ENCODE measurements around the gene METTL6.

DNA sequence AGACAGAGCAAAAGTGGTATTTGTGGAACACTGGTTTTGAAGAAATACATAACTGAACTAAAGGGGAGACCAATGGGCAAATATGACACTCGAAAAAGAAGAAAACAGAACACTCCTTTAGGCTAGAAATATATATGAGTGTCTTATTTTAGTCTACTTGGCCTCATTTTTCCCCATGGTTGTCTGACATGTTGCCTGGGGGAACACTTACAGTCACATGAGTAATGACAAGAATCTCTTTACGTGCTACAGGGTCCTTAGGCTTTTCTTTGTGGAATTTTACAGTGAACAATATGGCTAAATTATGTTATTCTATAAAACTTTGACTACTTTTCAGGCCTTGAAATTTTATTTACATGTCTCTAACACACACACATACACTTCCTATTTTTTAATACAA is 17.6 kb downstream of the METTL6 start:
- TF ChIP-seq, protein P1, sequence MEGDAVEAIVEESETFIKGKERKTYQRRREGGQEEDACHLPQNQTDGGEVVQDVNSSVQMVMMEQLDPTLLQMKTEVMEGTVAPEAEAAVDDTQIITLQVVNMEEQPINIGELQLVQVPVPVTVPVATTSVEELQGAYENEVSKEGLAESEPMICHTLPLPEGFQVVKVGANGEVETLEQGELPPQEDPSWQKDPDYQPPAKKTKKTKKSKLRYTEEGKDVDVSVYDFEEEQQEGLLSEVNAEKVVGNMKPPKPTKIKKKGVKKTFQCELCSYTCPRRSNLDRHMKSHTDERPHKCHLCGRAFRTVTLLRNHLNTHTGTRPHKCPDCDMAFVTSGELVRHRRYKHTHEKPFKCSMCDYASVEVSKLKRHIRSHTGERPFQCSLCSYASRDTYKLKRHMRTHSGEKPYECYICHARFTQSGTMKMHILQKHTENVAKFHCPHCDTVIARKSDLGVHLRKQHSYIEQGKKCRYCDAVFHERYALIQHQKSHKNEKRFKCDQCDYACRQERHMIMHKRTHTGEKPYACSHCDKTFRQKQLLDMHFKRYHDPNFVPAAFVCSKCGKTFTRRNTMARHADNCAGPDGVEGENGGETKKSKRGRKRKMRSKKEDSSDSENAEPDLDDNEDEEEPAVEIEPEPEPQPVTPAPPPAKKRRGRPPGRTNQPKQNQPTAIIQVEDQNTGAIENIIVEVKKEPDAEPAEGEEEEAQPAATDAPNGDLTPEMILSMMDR (conservative IDR thresholded peaks at IDR 0.05), result no peak
- TF ChIP-seq ZFX (IDR thresholded peaks at IDR 0.05), result no peak

All from C4-2B (cell line).